ENCODE results near the gene PRR29.
A peak's percentile ranks its signal among the peaks of the same experiment; 100 is the strongest.
"Not testable (repeated sequence)": the region's sequence is repeated elsewhere in the genome, so short reads cannot be mapped to it uniquely, and the experiment has no call there.

Gene PRR29

DNA sequence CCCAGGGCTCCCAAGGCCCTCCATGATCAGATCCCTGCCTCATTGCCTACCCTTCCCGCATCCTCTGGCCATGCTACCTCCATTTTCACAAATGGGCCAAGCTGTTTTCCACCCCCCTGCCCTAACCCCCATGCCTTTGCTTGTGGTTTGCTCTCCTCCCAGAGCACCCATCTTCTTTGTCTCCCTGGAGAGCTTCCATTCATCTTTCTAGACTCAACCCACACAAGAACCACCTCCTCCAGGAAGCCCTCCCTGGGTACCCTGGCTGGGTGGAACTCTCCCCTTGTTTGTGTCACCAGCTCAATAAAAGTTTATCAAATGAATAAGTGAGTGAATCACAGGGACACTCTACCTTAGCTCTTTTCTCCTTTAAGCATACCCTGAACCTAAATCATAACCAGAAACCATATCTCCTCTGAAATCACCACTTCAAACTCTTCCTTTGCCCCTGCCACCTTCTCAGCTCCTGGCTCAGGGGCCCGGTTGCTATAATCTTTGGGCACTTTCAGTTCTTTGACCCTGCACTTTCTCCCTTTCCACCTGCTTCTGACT, 22.5 kb upstream of the PRR29 start:
- no peak for DNase-seq

DNA sequence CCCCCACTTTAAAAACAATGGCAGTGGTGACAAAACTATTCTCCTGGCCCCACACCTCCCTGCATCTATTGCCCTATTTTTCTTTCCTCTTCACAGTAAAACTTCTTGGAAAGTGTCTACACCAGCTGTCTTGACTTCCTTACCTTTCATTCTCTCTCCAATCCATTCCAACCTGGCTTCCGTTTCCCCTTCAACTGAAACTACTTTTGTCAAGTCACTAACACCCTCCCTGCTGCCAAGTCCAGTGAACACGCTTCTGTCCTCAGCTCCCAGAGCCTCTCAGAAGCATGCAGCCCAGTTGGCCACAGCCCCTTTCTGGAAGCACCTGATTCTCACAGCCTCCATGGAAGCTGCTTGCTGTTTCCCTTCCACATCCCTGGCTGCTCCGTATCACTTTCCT, 21.4 kb upstream of the PRR29 start:
- no peak for DNase-seq

DNA sequence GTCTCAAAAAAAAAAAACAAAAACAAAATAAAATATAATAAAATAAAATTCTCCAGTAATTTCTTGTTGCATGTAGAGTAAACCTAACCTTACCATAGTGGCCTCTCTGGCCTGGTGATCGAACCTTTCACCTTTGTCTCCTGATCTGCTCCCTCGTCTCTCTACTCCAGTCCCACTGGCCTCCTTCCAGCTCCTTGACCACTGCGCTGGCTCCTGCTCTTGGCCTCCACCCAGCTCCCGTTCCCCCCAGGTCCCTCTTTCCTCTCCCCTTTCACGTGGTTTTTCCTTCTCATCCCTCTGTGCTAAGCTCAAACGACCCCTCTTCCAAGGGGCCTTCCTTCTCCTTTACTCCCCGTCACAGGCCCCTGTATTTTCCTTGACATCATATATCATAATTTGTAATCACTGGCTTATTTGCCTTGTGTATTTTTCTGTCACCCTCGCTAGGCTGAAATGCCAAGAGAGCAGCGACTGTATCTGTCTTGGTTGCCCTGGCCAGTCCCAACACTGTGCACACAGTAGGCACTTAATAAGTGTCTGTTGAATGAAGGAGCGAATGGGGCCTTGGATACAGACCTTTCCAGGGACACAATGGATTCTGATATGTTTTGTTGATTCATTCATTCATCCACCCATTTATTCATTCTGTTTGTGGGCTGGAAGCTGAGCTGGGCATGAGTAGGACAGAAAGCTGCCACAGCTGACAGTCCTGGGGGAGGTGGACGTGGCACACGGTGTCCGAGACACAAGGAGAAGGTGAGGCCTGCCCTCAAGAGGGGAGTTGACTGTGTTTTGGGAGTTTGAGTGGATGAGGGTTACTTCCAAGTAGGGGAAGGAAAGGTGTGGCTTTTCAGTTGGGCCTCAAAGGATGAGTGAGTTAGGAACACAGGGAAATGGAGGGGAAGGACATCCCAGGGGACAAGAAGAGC, 19.6 kb upstream of the PRR29 start:
- no peak for DNase-seq

DNA sequence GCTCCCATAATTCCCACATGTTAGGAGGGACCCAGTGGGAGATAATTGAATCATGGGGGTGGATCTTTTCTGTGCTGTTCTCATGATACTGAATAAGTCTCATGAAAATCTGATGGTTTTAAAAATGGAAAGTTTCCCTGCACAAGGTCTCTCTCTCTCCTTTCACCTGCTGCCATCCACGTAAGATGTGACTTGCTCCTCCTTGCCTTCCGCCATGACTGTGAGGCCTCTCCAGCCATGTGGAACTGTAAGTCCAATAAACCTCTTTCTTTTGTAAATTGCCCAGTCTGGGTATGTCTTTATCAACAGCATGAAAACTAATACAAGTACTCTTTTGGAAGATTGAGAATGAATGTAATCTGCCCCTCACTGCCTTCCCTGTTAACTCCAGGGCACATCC, 15.5 kb upstream of the PRR29 start:
- not testable (repeated sequence) for DNase-seq

DNA sequence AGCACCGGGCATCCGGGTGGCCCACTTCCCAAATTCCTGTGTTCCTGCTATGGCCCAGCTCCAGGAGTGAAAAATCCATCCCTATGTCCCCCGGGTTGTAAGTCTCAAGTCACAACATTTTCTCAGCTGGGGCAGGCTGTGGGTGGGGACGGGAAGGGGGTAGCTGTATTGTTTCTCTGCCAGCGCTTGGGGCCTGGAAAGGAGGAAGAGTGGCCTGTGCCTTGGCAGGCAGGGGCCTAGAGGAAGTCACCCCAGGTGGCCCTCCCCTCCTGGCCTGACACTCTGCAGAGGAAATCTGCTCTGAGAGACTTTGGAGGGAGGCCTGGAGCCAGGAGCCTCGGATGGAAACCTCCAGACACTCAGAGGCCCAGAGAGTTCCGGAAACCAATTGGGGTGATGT, 14.8 kb upstream of the PRR29 start:
- DNase-seq, result no peak

DNA sequence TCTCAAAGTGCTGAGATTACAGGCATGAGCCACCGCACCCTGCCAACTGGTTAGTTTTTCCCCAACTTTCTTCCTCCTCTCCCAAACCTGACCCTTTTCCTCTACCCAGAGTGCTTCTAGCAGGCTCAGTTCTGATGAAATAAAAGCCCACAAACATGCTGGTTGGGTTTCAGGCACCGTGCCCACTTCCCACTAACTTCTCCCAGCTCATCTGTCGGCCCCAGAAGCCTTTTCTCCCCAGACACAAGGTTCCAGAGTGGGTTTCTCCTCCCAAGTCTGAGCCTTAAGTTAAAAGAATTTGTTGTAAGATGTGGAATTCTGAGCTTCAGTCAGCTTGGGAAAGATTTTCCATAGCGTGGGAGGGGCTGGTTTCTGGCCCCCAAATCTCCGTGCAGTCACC, 13.9 kb upstream of the PRR29 start:
- DNase-seq, result no peak

DNA sequence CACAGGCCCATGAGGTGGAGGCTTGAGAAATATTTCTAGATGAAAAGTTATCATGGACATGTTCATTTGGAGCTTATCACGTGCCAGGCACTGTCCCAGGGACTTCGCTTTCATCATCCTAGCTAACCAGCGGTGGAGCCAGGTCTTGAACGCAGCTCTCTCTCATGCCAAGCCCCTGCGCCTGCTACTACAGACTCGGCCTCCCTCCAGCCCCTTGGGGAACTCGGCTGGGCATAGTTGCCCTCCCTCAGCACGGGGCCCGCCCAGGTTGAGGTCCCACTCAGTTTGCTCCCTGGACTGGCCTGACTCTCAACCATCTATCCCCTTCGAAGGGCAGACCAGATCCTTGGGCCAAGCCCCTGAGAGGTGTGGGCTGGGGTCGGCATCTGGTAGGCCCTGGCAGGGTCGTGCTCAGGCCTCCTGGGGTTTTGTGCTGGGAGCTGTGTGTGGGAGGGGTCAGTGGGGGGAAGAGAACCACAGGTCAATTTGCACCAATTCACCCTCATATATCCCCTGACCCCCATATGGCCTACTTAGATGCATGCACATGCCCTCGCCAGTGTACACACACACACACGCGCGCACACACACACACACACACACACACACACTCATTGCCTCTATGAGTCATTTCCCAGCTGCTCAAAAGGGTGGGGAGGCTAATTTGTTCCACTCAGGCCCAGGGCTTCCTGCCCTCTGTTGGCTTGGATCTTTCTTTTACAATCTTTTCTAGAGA, 13.3 kb upstream of the PRR29 start:
- DNase-seq, result peak; percentile 14

DNA sequence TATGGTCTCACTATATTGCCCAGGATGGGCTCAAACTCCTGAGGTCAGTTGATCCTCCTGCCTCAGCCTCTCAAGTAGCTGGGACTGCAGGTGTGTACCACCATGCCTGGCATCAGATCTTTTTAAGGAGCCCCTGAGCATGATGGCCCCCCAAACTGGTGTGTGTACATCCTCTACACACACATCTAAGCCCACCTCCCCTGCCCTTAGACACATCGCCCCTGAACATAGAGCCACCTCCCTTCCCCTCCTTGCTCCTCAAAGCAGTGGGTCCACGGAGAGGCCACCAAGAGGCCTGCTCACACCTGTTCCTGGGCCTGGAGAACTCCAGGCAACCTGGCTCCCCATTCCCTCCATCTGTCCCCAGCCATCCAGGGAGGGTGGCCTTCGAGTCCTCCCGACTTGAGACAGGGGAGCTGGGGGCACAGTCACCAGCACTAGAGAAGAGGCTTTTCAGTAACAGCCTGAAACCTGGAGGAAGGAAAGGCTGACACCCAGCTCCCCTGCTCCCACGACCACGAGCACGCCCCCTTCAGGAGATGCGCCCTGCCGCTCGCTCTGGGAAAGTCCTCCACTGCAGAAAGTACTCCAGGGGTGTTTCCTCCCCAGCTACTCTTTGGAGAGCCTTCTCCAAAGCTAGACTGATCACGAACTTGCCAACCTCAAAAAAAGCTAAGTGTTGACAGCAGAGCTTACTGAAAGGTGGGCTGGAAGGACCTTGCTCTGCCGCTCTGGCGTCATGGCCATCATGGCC, 12.6 kb upstream of the PRR29 start:
- no peak for DNase-seq

DNA sequence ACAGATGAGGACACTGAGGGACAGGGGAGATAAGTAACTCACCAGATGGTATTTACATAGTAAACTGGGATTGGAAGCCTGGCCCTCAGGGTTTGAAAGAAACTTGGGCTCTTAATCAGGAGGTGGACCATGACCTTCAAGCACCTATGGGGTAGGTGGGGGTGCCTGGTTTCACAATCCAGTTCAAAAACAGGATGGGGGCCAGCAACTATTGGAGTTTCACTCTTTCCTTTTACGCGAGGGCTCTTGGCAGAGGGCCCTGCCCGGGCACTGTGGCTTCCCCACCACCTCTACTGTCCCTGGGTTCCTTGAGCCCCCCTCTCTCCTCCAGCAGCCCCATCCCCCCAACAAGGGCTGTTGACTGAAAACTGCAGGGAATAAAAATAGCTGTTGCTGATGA, 11.3 kb upstream of the PRR29 start:
- no peak for DNase-seq

DNA sequence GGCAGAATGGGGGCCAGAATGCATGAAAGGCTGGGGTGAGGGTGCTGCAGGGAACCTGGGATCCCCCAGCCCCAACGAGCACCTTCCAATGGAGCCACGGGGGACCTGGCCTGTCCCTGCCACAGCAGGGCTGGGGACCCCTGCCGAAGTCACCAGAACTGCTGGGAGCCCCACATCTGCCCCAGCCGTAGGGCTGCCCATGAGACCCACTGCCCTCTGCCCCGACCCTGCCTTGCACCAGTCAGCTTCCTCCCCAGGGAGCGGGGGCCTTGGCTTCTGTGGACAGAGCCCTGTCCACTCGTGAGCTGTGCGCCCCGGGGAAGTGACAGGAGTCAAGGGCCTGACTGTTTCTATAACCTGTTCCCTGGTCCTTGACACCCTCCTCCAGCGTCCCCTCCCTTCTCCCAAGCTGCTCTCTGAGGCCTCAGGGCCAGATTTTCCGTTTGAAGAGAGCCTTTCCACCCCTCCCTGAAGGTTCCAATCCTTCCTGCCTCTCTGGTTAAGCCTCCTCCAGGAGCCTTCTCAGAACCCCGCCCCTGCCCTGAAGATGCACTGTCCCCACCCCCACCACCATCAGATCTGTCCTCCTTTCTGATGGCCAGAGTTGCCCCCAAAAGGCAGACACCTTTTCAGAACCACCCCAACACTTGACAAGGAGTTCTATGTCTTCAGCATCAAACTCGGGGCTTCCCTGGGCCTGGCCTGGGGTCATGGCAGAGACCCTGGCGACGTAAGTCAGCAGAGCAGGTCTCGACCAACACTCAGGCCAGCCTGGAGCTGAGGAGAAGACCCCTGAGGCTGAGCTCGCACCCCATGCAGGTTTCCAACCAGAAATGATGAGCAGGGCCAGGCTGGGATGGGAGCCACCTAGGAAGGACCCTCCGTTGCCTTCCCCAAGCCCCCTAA, 10.7 kb upstream of the PRR29 start:
- no peak for DNase-seq

DNA sequence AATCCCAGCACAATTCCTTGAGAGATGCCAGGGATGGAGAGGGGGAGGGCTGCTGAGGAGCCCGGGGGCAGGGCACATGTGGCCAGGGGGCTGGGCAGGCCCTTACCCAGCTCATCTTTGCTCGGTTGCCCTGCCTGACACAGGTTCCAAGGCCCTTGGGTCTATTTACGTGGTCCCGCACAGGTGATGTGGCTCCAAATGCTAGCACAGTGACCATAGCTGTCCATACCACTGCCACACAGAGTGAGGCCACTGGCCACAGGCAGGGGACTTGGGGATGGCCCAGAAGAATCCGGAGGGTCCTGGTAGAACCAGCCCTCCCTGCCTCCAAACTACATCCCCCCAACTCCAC, 10.0 kb upstream of the PRR29 start:
- DNase-seq, result no peak

DNA sequence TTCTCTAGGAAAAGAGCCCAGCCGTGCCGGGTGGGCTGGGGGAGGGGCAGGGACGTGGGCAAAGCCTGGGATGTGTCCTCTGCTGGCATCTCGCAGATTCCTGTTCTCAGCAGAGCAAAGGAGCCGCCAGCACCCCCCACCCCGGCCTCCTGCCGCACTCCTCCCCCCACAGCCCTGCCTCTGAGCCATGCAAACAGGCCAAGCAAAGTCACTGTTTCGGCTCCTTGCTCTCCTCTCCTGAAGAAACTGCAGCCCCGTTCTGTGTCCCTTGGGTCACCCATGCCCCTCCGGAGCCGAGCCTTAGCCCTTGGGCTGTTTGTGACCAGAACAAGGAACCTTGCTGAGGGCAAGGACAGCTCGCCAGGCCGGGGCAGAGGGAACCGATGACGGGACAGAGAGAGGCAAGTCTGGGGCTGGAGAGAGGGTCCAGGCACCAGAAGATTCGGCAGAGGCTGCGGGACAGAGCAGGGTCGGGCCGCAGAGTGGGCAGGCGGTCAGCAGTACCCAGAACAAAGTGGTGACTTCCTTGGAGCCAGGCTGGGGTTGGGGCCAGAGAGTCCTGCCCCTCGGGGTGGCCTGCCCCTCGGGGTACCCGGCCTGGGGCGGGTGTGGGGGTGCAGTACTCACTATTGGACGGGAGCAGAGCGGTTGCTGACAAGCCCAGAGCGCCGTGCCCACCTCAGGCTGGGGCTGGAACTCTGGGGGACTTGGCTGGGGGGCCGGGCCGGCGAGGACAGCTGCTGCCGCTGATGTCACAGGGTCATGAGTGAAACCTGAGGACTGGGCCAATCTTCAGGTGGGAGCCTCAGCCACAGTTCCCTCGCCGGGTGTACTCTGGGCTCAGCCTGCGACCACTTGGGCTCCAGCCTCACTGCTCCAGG, 9.2 kb upstream of the PRR29 start:
- DNase-seq, result no peak

DNA sequence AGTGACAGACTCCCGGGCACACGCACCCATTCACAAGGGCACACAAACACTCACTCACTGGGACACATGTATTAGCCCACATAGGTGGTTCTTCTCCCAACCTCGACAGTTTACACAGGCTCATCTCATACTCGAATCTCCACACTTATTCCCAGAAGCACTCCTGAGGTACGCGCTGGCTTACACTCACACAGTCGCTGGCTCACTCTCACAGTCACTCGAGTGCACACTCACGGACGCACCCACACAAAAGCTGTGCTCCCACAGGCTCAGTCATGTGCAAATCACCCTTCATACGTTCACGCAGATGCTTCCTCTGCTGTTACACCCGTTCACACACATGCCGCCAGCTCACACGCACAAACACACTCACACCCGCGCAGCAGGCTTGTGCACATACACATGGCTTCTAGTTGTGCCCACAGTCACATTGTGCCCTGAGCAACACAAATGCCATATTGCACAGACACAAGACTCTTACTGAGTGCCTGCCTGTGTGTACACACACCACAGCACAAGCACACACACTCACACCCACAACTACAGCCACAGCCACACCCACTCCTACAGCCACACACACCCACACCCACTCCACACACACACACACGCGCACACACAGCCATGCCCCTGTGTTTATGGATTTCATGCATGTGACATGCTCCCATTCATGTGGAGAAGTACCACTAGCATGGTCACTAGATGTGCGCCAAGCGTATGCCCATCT, 8.4 kb upstream of the PRR29 start:
- DNase-seq, result no peak

DNA sequence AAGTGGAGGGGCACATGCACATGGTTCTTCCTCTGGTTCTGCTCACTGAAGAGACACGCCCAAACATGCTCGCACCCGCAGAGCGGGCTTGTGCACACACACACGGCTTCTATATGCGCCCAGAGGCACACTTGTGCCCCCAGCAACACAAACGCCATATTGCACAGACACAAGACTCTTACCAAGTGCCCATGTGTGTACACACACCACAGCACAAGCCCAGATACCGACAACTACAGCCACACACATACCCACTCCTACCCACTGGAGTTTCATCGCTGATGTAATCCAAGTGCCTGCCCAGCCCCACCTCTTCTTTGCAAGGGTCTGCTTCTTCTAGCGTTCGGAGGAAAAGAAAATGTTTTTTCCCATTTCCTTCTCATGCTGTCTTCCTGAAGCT, 6.5 kb upstream of the PRR29 start:
- DNase-seq, result no peak

DNA sequence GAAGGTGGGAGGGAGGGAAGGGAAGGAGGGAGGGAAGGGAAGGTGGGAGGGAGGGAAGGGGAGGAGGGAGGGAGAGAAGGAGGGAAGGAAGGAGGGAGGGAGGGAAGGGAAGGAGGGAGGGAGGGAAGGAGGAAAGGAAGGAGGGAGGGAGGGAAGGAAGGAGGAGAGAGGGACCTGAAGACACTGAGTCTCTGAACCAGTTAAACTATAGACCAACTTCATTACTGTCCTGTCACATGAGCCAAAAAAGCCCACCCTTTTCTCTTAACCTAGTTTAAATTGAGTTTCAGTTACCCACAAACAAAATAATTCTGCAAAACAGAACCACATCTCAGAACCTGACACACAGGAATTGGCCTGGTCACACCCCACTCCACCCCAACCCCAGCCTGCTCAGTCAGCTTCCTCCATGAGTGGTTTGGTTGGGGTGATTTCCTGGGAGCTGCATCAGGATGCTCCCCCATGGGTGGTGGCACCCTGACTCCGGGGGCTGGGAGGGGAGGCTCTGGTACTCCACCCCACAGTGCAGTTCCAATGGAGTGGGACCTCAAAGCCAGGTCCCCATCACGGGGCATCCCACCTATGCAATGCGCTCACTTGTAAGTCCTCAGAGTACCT, 4.7 kb upstream of the PRR29 start:
- DNase-seq, result no peak

DNA sequence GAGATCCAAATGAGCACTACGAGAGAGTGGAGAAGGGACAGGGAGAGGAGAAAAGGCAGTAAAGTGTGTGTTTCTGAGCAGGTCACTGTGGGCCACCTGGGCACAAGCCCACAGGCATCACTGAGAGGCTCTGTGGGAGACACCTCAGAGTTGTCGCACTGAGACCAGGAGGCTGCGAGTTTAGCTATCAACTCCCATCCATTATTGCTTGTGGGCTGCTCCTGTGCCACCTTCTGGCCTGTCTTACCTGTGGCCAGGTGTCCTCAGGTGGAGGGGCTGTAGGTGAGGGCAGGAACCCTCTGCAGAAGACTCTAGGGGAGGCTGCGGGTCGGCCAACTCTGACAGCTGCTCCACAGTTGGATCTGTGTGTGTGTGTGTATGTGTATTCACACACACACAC, 2.5 kb upstream of the PRR29 start:
- no peak for DNase-seq

DNA sequence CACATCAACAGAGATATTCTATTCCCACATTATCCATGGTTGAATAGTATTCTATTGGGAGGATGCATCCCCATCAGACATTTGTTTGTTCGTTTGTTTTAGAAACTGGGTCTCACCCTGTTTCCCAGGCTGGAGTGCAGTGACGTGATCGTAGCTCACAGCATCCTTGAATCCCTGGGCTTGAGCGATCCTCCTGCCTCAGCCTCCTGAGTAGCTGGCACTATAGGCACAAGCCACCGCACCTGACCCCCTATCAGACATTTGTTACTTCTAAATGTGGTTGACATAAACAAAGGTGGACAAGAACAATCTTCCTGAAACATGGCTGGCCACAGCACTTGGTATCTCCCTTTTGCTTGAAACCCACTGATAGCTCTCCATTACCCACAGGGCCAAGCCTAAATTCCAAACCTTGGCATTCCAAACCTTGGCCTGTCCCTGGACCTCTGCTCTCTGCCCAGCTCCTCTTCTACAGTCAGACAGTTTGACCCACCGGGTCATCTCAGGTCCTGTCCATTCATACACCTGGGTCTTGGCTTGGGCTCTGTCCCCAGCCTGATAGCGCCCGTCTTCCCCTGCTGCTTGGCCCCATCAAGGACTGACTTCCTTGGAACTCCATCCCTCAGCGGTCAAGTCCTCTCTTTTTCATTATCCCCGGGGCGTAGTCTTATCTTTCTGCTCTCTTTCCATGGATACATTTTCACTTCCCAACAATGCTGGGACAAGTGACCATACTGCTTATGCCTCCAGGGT, 1.5 kb upstream of the PRR29 start:
- DNase-seq, result no peak

DNA sequence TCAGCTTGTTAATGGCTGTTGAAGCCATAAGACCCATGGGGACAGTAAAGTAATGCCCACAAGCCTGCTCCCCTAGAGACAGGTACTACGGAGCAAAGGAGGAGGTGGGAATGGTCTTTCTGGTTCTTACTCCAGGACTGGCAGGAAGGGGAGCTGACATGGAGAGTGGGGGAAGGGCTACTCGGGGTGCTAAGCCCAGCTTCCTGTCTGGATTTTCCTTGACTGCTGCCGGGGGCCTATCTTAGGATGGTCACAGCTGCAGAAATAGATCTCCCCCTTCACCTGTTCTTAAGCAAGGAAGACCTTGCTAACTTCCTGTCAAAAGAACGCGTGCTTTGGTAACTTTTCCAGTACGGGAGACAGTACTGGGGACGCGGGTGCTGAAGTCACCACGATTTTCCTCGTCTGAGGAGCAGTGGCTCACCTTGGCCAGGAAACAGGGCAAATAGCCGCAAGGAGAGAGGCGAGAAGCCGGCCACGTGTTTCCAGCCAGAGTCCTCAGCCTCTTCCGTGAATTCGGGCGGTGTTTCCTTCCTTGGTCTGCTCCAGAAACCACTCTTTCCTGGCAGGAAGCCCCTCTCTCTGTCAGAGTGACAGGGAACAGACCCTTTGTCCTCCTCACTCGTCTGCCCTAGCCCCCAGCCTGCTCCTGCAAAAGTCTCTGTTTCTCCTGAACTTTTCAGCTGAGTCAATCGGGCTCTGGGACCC, 656 bp upstream of the PRR29 start:
- DNase-seq, result no peak

All from effector CD8-positive, alpha-beta T cell (primary cell).